GDM1 (cell line): Measurements from ENCODE around the gene GALNT18.

ENCODE experiments used
- DNase-seq: peaks from one replicate; lab custom pipeline; 2025; lab: John Stamatoyannopoulos, UW

Gene GALNT18

DNA sequence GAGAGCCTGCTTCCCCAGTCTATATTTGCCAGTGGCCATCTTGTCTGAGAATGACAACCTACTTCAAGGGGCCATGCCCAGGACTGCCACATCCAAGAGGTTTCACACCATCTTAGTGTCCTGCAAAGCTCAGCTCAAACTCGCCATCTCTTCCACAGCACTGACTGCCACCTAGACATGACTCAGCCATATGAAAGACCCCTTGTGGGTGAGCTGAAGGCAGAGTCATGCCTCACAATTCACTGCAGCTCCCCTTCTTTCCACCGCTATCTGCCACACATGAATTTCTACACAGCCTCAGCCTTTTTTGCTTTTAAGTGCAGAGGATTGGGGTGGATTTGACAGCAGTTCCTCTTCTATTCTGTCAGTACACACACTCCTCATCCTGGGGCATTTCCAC, 127.5 kb downstream of the GALNT18 start:
- DNase-seq: no peak

- DNase-seq: no peak
These were observed 128.1 kb downstream of the GALNT18 start for GRCh38 chr11:11493698-11494097.

DNA sequence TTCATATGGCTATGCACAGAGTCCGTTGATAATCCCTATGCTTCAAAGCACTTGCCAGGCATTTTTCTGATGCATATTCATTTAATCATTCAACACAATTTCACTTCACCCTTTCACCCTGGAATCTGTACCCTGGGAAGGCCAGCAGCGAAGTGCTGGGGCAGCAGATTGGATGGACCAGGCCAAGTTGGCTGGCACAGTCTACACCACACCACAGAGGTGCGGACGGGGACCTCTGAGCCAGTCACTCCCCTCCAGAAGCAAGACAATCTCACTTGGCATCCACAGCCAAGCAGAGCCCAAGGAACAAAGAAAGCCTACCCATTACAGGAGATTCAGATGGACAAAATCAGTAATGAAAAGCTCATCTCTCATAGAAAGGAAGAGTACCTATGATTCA, 130.2 kb downstream of the GALNT18 start:
- DNase-seq: no peak

GRCh38 chr11:11491014-11491413, 130.8 kb downstream of the GALNT18 start:
- DNase-seq: no peak

- DNase-seq: no peak
These were observed 135.4 kb downstream of the GALNT18 start for GRCh38 chr11:11486423-11486822.

- no peak for DNase-seq
These were observed 135.8 kb downstream of the GALNT18 start for GRCh38 chr11:11486002-11486401.

- no peak for DNase-seq
These were observed 138.2 kb downstream of the GALNT18 start for GRCh38 chr11:11483627-11484026.

DNA sequence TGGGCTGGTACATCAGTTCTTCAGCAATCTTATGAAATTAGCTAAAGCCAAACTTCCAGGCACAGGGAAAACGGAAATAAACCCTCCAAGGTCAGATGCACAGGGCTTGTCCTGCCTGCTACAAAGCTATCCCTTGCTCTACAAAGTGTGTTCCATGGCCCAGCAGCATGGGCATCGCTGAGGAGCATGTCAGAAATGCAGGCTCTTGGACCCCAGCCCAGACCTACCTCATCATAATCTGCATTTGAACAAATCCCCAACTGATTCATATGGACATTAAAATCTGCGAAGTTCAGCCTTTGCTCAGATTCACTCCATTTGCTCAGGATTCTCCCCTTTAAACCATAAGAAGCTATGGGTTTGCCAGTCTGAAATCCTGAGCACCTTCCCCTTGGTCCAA, 139.1 kb downstream of the GALNT18 start:
- DNase-seq: no peak

GRCh38 chr11:11481371-11481770, 140.4 kb downstream of the GALNT18 start:
- DNase-seq: no peak

DNA sequence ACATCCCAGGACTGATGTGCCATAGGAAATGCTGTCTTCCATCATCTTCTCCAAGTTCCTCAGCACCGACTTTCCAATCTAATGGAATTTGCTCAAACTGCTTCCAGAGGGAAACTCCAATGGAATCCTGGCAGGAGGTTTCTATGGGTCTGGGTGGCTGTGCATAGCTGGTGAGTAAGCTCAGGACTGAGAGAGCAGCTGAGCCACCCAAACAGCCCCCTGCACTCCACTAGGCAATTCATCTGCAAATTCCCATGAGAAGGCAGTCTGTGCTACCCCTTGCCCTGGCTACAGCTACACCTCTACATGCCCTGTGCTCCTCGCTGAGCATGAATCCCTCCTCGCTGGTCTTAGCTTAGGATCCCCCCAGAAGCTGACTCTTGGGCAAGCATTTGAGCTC, 140.8 kb downstream of the GALNT18 start:
- DNase-seq: no peak

- DNase-seq: no peak
These were observed 143.1 kb downstream of the GALNT18 start for GRCh38 chr11:11478687-11479086.

DNA sequence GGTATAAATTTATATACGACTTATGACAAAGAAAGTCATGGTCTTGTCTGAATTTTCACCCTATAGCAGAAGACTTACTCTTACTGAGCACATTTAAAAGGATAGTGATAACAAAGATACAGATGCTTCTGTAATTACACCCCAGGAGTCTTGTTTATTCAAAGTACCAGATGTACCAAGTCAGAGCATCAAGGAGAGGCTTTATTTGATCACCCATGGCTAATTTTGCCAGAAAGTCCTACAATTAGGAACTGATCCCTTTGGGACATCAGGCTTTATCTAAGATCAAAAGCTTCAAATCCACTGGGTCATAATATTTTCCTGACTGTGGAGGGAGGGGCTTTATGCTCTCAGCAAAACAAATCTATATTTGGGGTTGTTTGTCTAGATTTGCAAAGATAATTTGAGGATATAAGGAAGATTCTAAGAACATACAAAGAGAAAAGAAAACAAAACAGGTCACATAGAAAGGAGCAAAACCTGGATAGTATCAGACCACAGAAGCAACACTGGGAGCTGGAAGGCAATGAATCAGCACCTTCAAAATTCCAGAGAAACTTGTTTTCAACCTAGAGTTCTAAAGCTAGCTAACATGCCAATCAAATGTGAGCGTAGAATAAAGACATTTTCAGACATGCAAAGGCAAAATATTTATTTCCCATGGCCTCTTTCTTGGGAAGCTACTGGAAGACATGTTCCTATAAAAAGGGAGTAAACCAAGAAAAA, 143.9 kb downstream of the GALNT18 start:
- no peak for DNase-seq

GRCh38 chr11:11476971-11477645, 144.7 kb downstream of the GALNT18 start:
- no peak for DNase-seq

DNA sequence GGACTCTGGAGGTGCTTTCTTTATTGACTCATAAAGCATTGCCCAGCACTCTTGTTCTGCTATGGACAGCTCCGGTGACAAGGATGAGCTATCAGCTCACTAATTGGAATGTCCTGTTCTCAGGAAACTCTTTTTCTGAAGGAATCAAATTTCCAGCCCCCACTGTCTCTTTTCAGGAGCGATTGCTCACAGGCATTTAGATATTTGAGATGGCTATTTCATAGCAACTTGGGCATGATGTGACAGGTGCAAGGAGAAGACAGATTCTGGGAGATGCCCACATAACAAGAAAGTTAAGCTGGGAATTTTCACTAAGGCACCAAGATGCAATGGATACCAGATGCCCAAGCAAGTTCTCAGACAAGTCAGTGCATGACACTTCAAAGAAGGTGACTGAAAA, 145.3 kb downstream of the GALNT18 start:
- no peak for DNase-seq

DNA sequence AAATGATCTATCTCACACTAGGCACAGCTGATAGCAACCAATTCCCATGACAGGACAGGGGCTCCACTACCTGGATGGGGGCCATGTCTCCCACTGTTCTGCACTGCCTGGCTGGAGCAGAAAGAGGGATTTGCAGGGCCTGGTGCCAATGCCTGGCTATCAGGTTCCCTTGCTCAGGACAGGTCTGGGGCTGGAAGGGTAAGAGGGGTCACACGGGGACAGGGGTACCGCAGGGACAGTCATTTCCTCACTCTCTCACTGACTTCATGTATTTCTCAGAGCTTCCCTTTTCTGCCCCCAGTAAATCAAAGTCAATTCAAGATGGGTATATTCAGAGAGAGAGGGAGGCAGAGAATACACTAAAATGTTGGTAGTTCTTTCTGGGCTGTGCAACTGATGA, 149.7 kb downstream of the GALNT18 start:
- DNase-seq: peak; percentile 47

- DNase-seq: no peak
These were observed 150.6 kb downstream of the GALNT18 start for GRCh38 chr11:11471201-11471600.

DNA sequence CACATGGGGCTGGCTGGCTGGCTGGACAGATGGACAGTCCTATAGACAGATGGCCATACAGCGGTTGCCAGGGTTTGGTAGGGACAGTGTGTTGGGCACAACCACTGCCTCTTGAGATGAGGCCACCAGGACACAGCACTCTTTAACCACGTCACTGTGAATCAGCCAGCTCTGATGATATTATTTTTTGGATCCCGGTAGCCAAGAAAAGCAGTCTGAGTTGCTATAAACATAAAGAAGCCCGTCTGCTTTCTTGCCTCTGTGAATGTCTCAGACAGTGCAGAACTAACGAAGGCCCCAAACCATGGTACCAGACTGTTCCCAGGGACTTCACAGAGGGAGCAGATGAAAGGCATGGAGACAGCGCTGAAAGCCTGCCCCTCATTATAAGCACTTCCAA, 152.9 kb downstream of the GALNT18 start:
- no peak for DNase-seq

GRCh38 chr11:11467312-11467711, 154.5 kb downstream of the GALNT18 start:
- no peak for DNase-seq

- DNase-seq: no peak
These were observed 157.2 kb downstream of the GALNT18 start for GRCh38 chr11:11464555-11464954.

GRCh38 chr11:11463405-11463804, 158.4 kb downstream of the GALNT18 start:
- DNase-seq: no peak

DNA sequence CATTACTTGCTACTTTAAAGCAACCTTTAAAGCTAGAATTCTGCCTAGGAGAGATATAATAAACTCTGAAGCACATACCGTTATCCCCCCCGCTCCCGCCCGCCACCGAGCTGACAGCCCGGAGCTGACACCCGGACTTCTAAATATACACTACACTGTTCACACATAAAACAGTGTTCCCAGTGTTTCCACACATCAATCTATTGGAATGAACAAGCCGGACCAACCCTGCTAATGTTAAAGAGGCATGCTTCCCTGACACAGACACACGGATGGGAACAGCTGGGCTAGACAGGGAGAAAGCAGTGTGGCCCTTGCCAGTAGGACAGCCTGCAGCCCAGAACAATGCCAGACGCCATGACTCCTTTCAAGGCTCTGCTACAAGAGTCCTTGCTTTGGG, 160.3 kb downstream of the GALNT18 start:
- no peak for DNase-seq

- DNase-seq: no peak
These were observed 162.2 kb downstream of the GALNT18 start for GRCh38 chr11:11459578-11459977.

- DNase-seq: no peak
These were observed 163.3 kb downstream of the GALNT18 start for GRCh38 chr11:11458485-11458884.

GRCh38 chr11:11458001-11458400, 163.8 kb downstream of the GALNT18 start:
- DNase-seq: no peak
